NCI-H524 treated with DMSO at 0.1 percent for 48 hours (cell line): Measurements from ENCODE around the gene CPT1A.

ENCODE experiments used
- DNase-seq: peaks from one replicate; lab custom pipeline; 2025; lab: John Stamatoyannopoulos, UW

The CPT1A gene

GRCh38 chr11:68759991-68760390, 81.7 kb downstream of the CPT1A start:
- DNase-seq, result no peak

- DNase-seq, result no peak
Observed at GRCh38 chr11:68757711-68758110, 84.0 kb downstream of the CPT1A start.

DNA sequence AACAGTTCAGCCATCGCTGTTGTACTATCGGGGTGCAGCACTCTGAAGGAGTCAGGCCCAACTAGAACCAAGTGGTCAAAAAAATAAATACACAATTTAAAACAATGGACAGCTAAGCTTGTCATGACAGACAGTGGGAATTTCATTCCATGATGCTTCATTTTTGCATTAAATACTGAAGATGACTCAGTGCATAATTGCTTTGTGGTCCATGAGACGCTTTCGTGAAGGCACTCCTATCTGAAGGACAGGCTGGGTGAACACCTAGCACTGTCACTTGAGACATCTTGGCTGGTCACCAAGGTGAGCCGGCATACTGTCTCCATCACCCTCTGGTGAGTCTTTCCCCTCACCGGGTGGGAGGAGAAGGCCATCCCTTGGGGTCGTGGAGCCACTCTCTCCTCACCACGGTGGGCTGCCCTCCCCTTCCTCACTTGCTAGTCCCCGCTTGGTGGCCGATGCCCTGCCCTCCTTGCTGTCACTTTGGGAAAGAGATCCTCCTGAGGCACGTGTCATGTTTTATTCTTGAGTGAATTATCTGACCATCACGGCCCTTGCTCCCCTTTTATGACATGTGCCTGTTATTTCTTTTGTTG, 85.4 kb downstream of the CPT1A start:
- no peak for DNase-seq

DNA sequence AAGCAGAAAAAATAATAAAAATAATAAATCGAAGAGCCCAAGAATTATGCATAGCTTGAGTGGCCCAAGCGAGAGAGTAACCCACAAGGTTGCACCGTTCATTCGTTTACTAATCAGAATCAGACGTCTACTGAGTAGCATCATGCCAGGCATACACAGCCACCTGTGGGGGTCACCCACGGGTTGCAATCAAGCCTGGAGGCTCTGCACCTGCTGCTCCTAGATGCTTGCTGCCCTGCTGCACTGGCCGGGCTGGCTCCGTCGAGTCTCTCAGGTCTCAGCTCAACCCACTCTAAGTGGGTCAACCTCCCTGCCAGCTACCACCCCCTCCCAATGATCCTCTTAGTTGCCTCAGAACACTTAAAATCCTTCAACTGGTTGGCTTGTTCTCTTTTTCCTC, 88.4 kb downstream of the CPT1A start:
- DNase-seq, result no peak

DNA sequence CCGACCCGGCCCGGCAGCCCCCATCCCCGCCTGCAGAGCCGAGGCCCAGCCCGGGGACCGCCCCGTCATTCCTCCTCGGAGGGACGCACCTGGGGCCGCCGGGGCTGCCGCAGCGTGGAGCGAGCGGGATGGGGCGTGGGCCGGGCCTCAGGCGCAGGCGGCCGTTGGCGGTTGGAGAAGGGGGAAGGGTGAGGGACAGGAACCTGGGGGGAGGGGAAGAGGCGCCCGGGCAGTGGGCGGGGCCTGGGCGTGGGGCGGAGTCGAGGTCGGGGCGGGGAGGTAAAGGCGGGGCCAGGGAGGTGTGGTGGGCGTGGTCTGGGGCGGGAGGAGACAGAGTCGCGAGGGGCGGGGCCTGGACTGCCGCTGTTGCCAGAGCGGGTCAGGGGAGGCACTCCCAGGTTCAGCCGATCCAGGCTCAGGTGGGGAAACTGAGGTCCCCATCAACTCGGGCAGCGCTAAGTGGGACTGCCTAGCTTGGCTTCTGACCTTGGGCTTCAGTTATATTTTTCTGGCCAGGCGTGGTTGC, 90.3 kb downstream of the CPT1A start, which contains the start of gene TESMIN:
TSS of gene TESMIN (minus strand) at position 190 of the 526 bp plus-strand sequence. CDS start 860 bp downstream, outside the sequence.
- DNase-seq, result no peak

DNA sequence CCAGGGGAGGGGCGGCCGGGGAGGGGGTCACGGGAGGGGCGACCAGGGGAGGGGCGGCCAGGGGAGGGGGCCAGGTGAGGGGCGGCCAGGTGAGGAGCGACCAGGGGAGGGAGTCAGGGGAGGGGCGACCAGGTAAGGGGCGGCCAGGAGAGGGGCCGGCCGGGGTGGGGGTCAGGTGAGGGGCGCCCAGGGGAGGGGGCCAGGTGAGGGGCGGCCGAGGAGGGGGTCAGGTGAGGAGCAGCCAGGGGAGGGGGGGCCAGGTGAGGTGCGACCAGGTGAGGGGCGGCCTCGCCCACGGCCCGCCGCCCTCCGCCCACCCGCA, 90.8 kb downstream of the CPT1A start:
- no peak for DNase-seq

DNA sequence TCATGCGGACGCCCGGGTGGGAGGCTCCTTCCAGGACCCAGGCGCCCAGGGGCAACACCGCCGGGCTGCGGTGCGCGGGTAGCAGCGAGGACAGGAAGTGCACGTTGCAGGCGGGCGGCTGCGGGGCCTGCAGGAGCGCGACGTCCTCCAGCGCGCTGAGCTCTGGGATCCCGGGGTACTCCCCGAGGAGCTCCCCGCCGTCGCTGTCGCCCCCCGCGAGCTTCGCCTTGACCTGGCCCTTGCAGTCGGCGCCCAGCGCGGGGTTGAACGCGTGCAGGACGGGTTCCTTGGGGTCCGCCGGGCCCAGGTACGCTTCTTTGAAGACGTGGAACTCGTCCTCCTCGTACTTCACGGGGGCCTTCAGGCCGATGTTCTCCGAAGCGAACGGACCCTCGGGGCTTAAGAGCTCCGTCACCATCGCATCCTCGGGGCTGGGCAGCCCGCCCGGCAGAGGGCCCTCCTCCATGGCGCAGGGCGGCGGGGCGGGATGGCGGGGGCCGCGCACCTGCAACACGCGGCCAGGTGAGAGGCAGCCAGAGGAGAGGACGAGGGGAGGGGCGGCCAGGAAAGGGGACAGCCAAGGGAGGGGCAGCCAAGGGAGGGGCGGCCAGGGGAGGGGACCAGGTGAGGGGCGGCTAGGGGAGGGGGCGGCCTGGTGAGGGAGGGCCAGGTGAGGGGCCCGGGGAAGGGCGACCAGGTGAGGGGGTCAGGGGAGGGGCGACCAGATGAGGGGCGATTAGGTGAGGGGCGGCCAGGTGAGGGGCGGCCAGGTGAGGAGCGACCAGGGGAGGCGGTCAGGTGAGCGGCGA, 91.3 kb downstream of the CPT1A start:
- no peak for DNase-seq

GRCh38 chr11:68749229-68750123, 92.2 kb downstream of the CPT1A start:
- DNase-seq, result no peak

GRCh38 chr11:68748061-68748460, 93.7 kb downstream of the CPT1A start:
- no peak for DNase-seq

DNA sequence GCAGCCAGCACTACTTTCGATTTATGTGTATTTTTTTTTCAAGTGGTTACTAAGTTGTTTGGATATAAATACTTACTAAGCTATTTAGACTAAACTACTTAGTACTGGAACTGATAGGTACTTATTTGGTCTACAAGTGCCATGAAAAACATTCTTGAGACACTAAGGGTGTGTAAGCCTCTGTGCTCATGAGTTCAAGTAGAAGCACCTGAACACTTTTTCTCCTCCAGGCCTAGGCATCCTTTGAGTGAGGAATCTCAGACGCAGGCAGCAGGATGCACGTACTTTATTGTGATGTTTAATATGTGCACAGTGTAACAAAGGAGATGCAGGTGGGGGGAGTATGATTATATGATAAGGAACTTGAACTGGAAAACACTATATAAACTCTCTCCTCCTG, 98.2 kb downstream of the CPT1A start:
- DNase-seq, result no peak

GRCh38 chr11:68741463-68741862, 100.3 kb downstream of the CPT1A start:
- no peak for DNase-seq

- DNase-seq, result no peak
Observed at GRCh38 chr11:68735646-68736045, 106.1 kb downstream of the CPT1A start.

DNA sequence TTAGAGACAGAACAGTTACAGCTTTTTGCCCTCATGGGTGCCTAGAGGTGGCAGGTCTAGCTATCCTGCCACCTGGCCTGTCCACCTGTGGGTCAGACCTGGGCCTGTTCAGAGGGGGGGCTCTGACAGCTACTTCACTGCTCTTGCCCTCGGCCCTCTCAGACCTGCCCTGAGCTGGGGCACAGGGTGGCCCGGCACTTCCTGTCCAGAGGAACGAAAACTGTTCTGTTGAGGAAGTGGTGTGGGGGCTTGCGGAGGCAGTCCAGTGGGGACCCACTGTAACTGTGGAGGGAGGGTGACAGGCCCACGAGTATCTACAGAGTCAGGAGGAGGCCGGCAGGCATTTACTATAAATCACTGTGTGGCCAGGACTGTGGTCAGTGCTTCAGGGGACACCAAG, 106.6 kb downstream of the CPT1A start:
- no peak for DNase-seq

- no peak for DNase-seq
Observed at GRCh38 chr11:68734111-68734510, 107.6 kb downstream of the CPT1A start.

DNA sequence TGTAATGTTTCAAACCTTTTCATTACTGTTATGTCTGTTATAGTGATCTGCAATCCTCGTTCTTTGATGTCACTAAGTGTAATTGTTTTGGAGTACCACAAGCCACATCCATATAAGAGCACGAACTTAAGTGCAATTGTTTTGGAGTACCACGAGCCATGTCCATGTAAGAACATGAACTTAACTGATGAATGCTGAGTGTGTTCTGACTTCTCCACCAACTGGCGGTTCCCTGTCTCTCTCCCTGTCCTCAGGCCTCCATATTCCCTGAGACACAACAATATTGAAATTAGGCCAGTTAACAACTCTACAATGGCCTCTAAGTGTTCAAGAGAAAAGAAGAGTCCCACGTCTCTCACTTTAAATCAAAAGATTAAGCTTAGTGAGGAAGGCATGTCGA, 113.9 kb downstream of the CPT1A start:
- DNase-seq, result no peak

DNA sequence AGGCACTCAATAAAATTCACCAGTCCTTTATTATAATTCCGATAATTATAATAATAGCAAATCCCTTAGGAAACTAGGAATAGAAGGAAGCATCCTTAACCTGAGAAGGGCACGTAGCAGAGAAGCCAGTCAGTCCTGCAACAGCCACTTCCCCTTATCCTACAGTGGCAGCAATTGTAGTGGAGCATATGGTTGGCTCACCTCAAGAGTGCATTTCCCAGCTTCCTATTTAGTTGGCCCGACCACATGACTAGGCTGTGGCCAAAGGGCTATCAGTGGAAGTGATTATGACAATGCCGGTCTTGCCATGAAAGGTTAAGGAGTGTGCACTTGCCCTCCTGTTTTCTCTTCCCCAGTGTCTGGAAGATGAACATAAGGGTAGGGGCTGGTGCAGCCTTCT, 117.4 kb downstream of the CPT1A start:
- peak; percentile 14 for DNase-seq

GRCh38 chr11:68722143-68722542, 119.6 kb downstream of the CPT1A start:
- DNase-seq, result no peak

DNA sequence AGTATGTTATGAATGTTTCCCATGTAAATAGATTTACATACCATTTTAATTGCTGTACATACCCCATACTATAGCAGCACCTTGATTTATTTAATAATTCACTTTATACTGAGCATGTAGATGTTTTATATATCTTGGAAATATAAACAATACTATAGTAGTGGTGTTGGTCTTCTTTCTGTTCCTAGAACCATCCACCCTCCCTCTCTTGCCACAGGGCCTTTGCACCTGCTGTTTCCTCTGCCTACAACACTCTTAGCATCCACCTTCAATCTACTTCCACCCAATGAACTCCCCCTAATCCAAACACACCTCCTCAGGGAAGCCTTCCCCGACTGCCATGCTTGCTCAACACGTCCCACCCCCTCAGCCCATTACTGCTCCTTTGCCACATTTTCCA, 120.6 kb downstream of the CPT1A start:
- DNase-seq, result no peak

GRCh38 chr11:68715456-68716122, 126.1 kb downstream of the CPT1A start:
- no peak for DNase-seq

GRCh38 chr11:68714060-68714856, 127.5 kb downstream of the CPT1A start:
- no peak for DNase-seq

DNA sequence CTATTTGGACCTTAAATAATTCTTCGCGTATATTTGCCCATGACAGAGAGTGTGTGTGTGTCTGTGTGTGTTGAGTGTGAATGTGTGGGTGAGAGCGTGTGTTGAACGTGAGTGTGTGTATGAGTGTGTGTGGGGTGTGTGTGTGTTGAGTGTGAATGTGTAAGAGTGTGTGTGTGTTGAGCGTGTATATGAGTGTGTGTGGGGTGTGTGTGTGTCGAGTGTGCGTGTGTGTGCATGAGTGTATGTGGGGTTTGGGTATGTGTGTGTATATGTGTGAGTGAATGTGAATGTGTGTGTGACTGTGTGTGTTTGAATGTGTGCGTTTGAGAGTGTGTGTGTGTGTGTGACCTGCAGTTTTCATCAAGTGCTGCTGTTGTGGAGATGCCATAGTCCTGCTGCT, 130.6 kb downstream of the CPT1A start:
- no peak for DNase-seq
